HepG2 (cell line): ENCODE measurements around the gene MMP23B.

Experiments used
- DMTF1 ChIP-seq: sonication (generic); formaldehyde crosslinking; IDR thresholded peaks from 2 replicates; pipeline ENCODE4 v1.4.0; 2020; ENCODE audit warnings: mild to moderate bottlenecking, missing genetic modification reagents
- EHMT2 ChIP-seq: fragments of 200-600 bp; sonication (generic); IDR thresholded peaks from 2 replicates; pipeline ENCODE4 v1.7.0; 2017; ENCODE audit warnings: antibody characterized with exemption, low read depth, low read length, borderline replicate concordance
- EP300 ChIP-seq, 3 experiments: sonication (generic) in 1 of 3; formaldehyde crosslinking in 1 of 3; IDR thresholded peaks; 2 replicates each; pipeline versions ENCODE4 v1.5.1 to v1.6.1; 2011 to 2020; ENCODE audit warnings: low read depth in 2 of 3, low read length in 2 of 3, borderline replicate concordance in 1 of 3, improper control_type of control experiment in 1 of 3, mild to moderate bottlenecking in 1 of 3, missing genetic modification reagents in 1 of 3, moderate library complexity in 1 of 3
- PAF1 ChIP-seq: IDR thresholded peaks from 2 replicates; pipeline ENCODE4 v1.6.1; 2016; ENCODE audit warnings: missing genetic modification reagents, missing compliant biosample characterization
- POLR2AphosphoS5 ChIP-seq: IDR thresholded peaks from 2 replicates; pipeline ENCODE4 v1.6.1; 2012; ENCODE audit warnings: low read depth, low read length
- SETDB1 ChIP-seq: sonication (generic); formaldehyde crosslinking; IDR thresholded peaks from 2 replicates; pipeline ENCODE4 v1.5.1; 2020; ENCODE audit warnings: missing genetic modification reagents, mild to moderate bottlenecking, borderline replicate concordance
- TAF15 ChIP-seq: fragments of 200-400 bp; formaldehyde crosslinking; IDR thresholded peaks from one replicate; pipeline ENCODE4 v1.6.1; 2018; ENCODE audit warnings: mild to moderate bottlenecking, low read depth, low read length; ENCODE audit not compliant: poor library complexity, severe bottlenecking
- TF ChIP-seq, protein P1 (sequence below): IDR thresholded peaks from 2 replicates; pipeline ENCODE4 v1.6.1; 2012; ENCODE audit warnings: low read depth, low read length, improper control_type of control experiment
- TF ChIP-seq, protein P2 (sequence below): sonication (generic); formaldehyde crosslinking; IDR thresholded peaks from 2 replicates; pipeline ENCODE4 v1.5.0; 2020; ENCODE audit warnings: mild to moderate bottlenecking, missing genetic modification reagents, moderate library complexity
- TF ChIP-seq, protein P3 (sequence below): sonication (generic); formaldehyde crosslinking; IDR thresholded peaks from 2 replicates; pipeline ENCODE4 v1.4.0; 2020; ENCODE audit warnings: missing genetic modification reagents, borderline replicate concordance

GRCh38 chr1:1625824-1626206, 6.2 kb upstream of the MMP23B start:
- TF ChIP-seq EHMT2: no peak
- no peak for TF ChIP-seq POLR2AphosphoS5
- TF ChIP-seq, protein P1, sequence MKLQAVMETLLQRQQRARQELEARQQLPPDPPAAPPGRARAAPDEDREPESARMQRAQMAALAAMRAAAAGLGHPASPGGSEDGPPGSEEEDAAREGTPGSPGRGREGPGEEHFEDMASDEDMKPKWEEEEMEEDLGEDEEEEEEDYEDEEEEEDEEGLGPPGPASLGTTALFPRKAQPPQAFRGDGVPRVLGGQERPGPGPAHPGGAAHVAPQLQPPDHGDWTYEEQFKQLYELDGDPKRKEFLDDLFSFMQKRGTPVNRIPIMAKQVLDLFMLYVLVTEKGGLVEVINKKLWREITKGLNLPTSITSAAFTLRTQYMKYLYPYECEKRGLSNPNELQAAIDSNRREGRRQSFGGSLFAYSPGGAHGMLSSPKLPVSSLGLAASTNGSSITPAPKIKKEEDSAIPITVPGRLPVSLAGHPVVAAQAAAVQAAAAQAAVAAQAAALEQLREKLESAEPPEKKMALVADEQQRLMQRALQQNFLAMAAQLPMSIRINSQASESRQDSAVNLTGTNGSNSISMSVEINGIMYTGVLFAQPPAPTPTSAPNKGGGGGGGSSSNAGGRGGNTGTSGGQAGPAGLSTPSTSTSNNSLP: no peak
- TF ChIP-seq TAF15: no peak
- TF ChIP-seq, protein P2, sequence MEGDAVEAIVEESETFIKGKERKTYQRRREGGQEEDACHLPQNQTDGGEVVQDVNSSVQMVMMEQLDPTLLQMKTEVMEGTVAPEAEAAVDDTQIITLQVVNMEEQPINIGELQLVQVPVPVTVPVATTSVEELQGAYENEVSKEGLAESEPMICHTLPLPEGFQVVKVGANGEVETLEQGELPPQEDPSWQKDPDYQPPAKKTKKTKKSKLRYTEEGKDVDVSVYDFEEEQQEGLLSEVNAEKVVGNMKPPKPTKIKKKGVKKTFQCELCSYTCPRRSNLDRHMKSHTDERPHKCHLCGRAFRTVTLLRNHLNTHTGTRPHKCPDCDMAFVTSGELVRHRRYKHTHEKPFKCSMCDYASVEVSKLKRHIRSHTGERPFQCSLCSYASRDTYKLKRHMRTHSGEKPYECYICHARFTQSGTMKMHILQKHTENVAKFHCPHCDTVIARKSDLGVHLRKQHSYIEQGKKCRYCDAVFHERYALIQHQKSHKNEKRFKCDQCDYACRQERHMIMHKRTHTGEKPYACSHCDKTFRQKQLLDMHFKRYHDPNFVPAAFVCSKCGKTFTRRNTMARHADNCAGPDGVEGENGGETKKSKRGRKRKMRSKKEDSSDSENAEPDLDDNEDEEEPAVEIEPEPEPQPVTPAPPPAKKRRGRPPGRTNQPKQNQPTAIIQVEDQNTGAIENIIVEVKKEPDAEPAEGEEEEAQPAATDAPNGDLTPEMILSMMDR (CRISPR knock-in tag): no peak
- TF ChIP-seq PAF1 (CRISPR knock-in tag): no peak
- no peak for TF ChIP-seq EP300 (IDR thresholded peaks at IDR 0.05; ENCODE audit: low read depth in 2 of 2, low read length in 2 of 2)
- no peak for TF ChIP-seq EP300 (CRISPR knock-in tag; IDR thresholded peaks at IDR 0.05; ENCODE audit: borderline replicate concordance)
- TF ChIP-seq, protein P3, sequence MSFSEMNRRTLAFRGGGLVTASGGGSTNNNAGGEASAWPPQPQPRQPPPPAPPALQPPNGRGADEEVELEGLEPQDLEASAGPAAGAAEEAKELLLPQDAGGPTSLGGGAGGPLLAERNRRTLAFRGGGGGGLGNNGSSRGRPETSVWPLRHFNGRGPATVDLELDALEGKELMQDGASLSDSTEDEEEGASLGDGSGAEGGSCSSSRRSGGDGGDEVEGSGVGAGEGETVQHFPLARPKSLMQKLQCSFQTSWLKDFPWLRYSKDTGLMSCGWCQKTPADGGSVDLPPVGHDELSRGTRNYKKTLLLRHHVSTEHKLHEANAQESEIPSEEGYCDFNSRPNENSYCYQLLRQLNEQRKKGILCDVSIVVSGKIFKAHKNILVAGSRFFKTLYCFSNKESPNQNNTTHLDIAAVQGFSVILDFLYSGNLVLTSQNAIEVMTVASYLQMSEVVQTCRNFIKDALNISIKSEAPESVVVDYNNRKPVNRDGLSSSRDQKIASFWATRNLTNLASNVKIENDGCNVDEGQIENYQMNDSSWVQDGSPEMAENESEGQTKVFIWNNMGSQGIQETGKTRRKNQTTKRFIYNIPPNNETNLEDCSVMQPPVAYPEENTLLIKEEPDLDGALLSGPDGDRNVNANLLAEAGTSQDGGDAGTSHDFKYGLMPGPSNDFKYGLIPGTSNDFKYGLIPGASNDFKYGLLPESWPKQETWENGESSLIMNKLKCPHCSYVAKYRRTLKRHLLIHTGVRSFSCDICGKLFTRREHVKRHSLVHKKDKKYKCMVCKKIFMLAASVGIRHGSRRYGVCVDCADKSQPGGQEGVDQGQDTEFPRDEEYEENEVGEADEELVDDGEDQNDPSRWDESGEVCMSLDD (CRISPR knock-in tag): no peak
- no peak for TF ChIP-seq SETDB1 (CRISPR knock-in tag)
- no peak for TF ChIP-seq DMTF1 (CRISPR knock-in tag)
